GM21825 (cell line): ENCODE measurements around the gene ACSM6.
A peak's percentile ranks its signal among the peaks of the same experiment; 100 is the strongest.

Experiments
- ATAC-seq: cut with Tn5 transposase; IDR thresholded peaks from one replicate; pipeline ENCODE4 v1.9.1; 2021; ENCODE audit warnings: mild to moderate bottlenecking, moderate library complexity; ENCODE audit not compliant: unreplicated experiment

Gene ACSM6

GRCh38 chr10:95244152-95244551, 50.1 kb downstream of the ACSM6 start:
- ATAC-seq: no peak

- peak; percentile 87 for ATAC-seq
Observed at GRCh38 chr10:95245425-95246055, 51.5 kb downstream of the ACSM6 start.

- peak; percentile 35 for ATAC-seq
Observed at GRCh38 chr10:95246582-95247051, 52.6 kb downstream of the ACSM6 start.

- ATAC-seq: no peak
Observed at GRCh38 chr10:95247200-95247880, 53.3 kb downstream of the ACSM6 start.

GRCh38 chr10:95247881-95248583, 54.0 kb downstream of the ACSM6 start:
- no peak for ATAC-seq

GRCh38 chr10:95248989-95249388, 55.0 kb downstream of the ACSM6 start:
- no peak for ATAC-seq

GRCh38 chr10:95249467-95249866, 55.4 kb downstream of the ACSM6 start:
- no peak for ATAC-seq

- ATAC-seq: no peak
Observed at GRCh38 chr10:95250856-95251255, 56.8 kb downstream of the ACSM6 start.

- ATAC-seq: no peak
Observed at GRCh38 chr10:95253007-95253406, 59.0 kb downstream of the ACSM6 start.

- no peak for ATAC-seq
Observed at GRCh38 chr10:95253686-95254085, 59.6 kb downstream of the ACSM6 start.

- no peak for ATAC-seq
Observed at GRCh38 chr10:95254629-95255028, 60.6 kb downstream of the ACSM6 start.

GRCh38 chr10:95256268-95256667, 62.2 kb downstream of the ACSM6 start:
- ATAC-seq: no peak

- no peak for ATAC-seq
Observed at GRCh38 chr10:95257849-95258248, 63.8 kb downstream of the ACSM6 start.

GRCh38 chr10:95260397-95260881, 66.4 kb downstream of the ACSM6 start:
- no peak for ATAC-seq

- no peak for ATAC-seq
Observed at GRCh38 chr10:95260909-95261552, 67.0 kb downstream of the ACSM6 start.

- ATAC-seq: no peak
Observed at GRCh38 chr10:95261926-95262325, 67.9 kb downstream of the ACSM6 start.

GRCh38 chr10:95262763-95263518, 68.9 kb downstream of the ACSM6 start:
- ATAC-seq: no peak

GRCh38 chr10:95263864-95264226, 69.8 kb downstream of the ACSM6 start:
- ATAC-seq: no peak

GRCh38 chr10:95264227-95265051, 70.4 kb downstream of the ACSM6 start:
- ATAC-seq: no peak

GRCh38 chr10:95265572-95265971, 71.5 kb downstream of the ACSM6 start:
- ATAC-seq: no peak
